NCI-H2227 treated with DMSO at 0.1 percent for 48 hours (cell line): ENCODE data around the gene SLC22A17.
"Not testable (repeated sequence)": the region's sequence is repeated elsewhere in the genome, so short reads cannot be mapped to it uniquely, and the experiment has no call there.

ENCODE experiments used
- DNase-seq: peaks from one replicate; lab custom pipeline; 2025; lab: John Stamatoyannopoulos, UW

Gene SLC22A17

GRCh38 chr14:23339506-23340268, 13.0 kb downstream of the SLC22A17 start:
- no peak for DNase-seq

GRCh38 chr14:23335623-23336022, 17.1 kb downstream of the SLC22A17 start:
- no peak for DNase-seq

GRCh38 chr14:23327947-23328744, 24.5 kb downstream of the SLC22A17 start:
- DNase-seq, result peak; percentile 41

GRCh38 chr14:23326491-23327332, 26.0 kb downstream of the SLC22A17 start:
- DNase-seq, result no peak

GRCh38 chr14:23325746-23326145, 26.9 kb downstream of the SLC22A17 start:
- not testable (repeated sequence) for DNase-seq

- DNase-seq, result no peak
Measured at GRCh38 chr14:23324993-23325392, 27.7 kb downstream of the SLC22A17 start.

- no peak for DNase-seq
Measured at GRCh38 chr14:23324455-23324846, 28.2 kb downstream of the SLC22A17 start.

GRCh38 chr14:23323838-23324454, 28.7 kb downstream of the SLC22A17 start:
- no peak for DNase-seq

- no peak for DNase-seq
Measured at GRCh38 chr14:23322568-23323517, 29.8 kb downstream of the SLC22A17 start.

GRCh38 chr14:23321572-23322547, 30.8 kb downstream of the SLC22A17 start:
- DNase-seq, result peak; percentile 33

GRCh38 chr14:23320584-23321571, 31.8 kb downstream of the SLC22A17 start, which contains the start of gene PABPN1:
Gene PABPN1, plus strand, starts transcription at chr14:23321457. Its CDS starts 13 bp downstream, at chr14:23321470.
- peak; percentile 99 for DNase-seq

- no peak for DNase-seq
Measured at GRCh38 chr14:23319746-23320583, 32.7 kb downstream of the SLC22A17 start.

- no peak for DNase-seq
Measured at GRCh38 chr14:23316300-23316699, 36.4 kb downstream of the SLC22A17 start.

- DNase-seq, result no peak
Measured at GRCh38 chr14:23310546-23310945, 42.1 kb downstream of the SLC22A17 start.

GRCh38 chr14:23308721-23309445, 43.8 kb downstream of the SLC22A17 start:
- no peak for DNase-seq
